Measurements from ENCODE around the gene TAF15. TPM values are rescaled to one million over a fixed set of nuclear protein-coding genes. Genes with fewer than 3 reads are reported as not detected.

The TAF15 gene
- total and polyA plus RNA-seq, 11 donors = 30.1 to 151 (median 116) TPM

- no peak for TF ChIP-seq CTCF (IDR thresholded peaks at IDR 0.05)
- TF ChIP-seq POLR2A (IDR thresholded peaks at IDR 0.05) = no peak
- Histone ChIP-seq H3K27me3 (peaks cover 0 to 10% (median 0%) of the 10 kb centered on the region in 9 donors), H3K4me3 (no peak overlapping the region), H3K27ac (peak overlapping the region in 1 of 12 donors; percentile 77), H3K9me3 (no peaks in the 10 kb centered on the region), H3K4me1 (peaks cover 0 to 59% (median 0%) of the 10 kb centered on the region in 12 donors), H3K36me3 (no peaks in the 10 kb centered on the region)
- intact Hi-C loops (cut with DNase I) = loop anchor here in 1 of 10 donors (10.0 kb wide), 1 partner anchor 62 kb away; no protein-coding TSS in a partner anchor
- DNase-seq = no peak
- no peak for ATAC-seq
- WGBS, 4 donors = 51 to 61% (median 54%) methylated on average over 6 of the region's 6 CpGs
Measured at GRCh38 chr17:35892091-35893035, 83.1 kb downstream of the TAF15 start.

- DNase-seq = no peak
- H3K4me3 ChIP-seq = no peak overlapping the region
- no peak for ATAC-seq
- peaks cover 0 to 69% (median 0%) of the 10 kb centered on the region in 12 donors for H3K4me1 ChIP-seq
- peaks cover 0 to 10% (median 0%) of the 10 kb centered on the region in 9 donors for H3K27me3 ChIP-seq
- intact Hi-C loops (cut with DNase I) = loop anchor here in 1 of 10 donors (10.0 kb wide), 1 partner anchor 61 kb away; no protein-coding TSS in a partner anchor
- H3K9me3 ChIP-seq = no peaks in the 10 kb centered on the region
- no peak overlapping the region for H3K27ac ChIP-seq
- no peak for TF ChIP-seq CTCF (IDR thresholded peaks at IDR 0.05)
- TF ChIP-seq POLR2A (IDR thresholded peaks at IDR 0.05) = no peak
- no peaks in the 10 kb centered on the region for H3K36me3 ChIP-seq
- 95 to 98% (median 96%) methylated on average over 4 of the region's 4 CpGs for WGBS, 4 donors
Measured at GRCh38 chr17:35893751-35894150, 84.5 kb downstream of the TAF15 start.

GRCh38 chr17:35894206-35894605 is 84.9 kb downstream of the TAF15 start:
- Histone ChIP-seq H3K9me3 (no peaks in the 10 kb centered on the region), H3K4me1 (peaks cover 0 to 73% (median 0%) of the 10 kb centered on the region in 12 donors), H3K27ac (no peak overlapping the region), H3K27me3 (peaks cover 0 to 10% (median 0%) of the 10 kb centered on the region in 9 donors), H3K4me3 (no peak overlapping the region), H3K36me3 (no peaks in the 10 kb centered on the region)
- WGBS, 4 donors = 91 to 95% (median 93%) methylated on average over 7 of the region's 7 CpGs
- intact Hi-C loops (cut with DNase I) = loop anchor here in 1 of 10 donors (10.0 kb wide), 1 partner anchor 61 kb away; no protein-coding TSS in a partner anchor
- DNase-seq = no peak
- TF ChIP-seq POLR2A (IDR thresholded peaks at IDR 0.05) (no peak), CTCF (IDR thresholded peaks at IDR 0.05) (no peak)
- ATAC-seq = no peak
